Ecto neural progenitor cell (in vitro differentiated cells): ENCODE results near the gene CNOT8.
"Not testable (repeated sequence)": the region's sequence is repeated elsewhere in the genome, so short reads cannot be mapped to it uniquely, and the experiment has no call there.

Experiments
- DNase-seq: peaks from one replicate; pipeline ENCODE4 v3.0.0-alpha.2; 2018; ENCODE audit warnings: low spot score

The CNOT8 gene

DNA sequence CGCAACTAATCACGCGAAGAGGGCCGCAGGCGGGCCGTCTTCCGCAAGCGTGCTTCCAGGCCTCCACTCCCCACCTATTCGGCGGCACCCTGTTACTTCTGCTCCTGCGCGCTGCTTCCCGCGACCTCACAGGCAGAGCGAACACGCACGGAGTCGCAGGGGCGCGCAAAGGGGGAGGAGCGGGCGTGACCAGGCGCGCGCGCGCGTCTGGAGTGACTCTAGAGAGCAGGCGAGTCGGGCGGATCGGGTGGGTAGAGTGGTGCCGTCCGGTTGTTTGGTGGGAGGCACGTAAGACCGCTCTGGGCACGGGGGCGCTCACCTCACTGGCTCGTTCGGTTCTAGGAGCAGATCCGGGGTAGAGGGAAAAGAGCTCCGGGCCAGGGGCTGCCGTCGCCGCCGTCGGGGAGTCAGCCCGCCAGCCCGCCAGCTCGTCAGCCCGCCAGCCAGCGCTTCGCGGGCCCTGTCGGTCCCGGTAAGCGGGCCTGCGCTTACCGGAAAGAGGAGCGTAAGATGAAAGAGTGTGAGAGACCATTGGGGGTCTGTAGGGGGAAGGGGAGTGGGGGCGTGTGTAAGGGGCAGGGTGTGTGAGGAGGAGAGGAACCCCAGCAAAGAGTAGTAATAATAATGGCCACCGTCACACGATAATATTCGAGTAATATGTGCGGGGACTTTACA, at the start of gene CNOT8:
CNOT8 (plus strand) TSS at position 331 of the 675 bp plus-strand sequence. CDS start 4,652 bp downstream, outside the sequence.
- peak; percentile 99 for DNase-seq

GRCh38 chr5:154811239-154811638, 47.2 kb upstream of the CNOT8 start:
- DNase-seq, result no peak

- peak; percentile 55 for DNase-seq
Observed at GRCh38 chr5:154811653-154812465, 46.6 kb upstream of the CNOT8 start.

- DNase-seq, result no peak
Observed at GRCh38 chr5:154813158-154813557, 45.3 kb upstream of the CNOT8 start.

GRCh38 chr5:154813736-154814135, 44.7 kb upstream of the CNOT8 start:
- no peak for DNase-seq

GRCh38 chr5:154815025-154815424, 43.4 kb upstream of the CNOT8 start:
- DNase-seq, result no peak

- no peak for DNase-seq
Observed at GRCh38 chr5:154815684-154816247, 42.7 kb upstream of the CNOT8 start.

- DNase-seq, result no peak
Observed at GRCh38 chr5:154816891-154817492, 41.4 kb upstream of the CNOT8 start.

- DNase-seq, result no peak
Observed at GRCh38 chr5:154817815-154818214, 40.6 kb upstream of the CNOT8 start.

GRCh38 chr5:154818471-154819116, 39.8 kb upstream of the CNOT8 start:
- no peak for DNase-seq

DNA sequence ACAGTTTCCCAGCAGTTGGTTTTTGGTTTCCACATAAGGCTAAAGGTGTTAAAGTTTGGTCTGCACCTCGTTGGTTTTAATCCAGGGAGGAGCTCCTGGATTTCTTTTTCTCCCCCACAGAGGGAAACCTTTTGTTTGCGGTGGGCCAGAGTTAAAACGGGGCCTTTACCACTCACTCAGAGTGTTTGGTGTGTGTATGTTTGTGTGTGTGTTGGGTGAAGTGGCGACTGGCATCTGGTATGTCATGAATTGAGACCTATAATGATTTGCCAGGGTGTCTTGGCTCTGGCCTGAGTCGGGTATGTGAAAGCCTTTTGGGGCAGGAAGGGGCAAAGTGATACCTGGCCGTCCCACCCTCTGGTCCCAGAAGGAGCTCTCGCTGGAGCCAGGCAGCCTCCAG, 38.9 kb upstream of the CNOT8 start:
- no peak for DNase-seq

DNA sequence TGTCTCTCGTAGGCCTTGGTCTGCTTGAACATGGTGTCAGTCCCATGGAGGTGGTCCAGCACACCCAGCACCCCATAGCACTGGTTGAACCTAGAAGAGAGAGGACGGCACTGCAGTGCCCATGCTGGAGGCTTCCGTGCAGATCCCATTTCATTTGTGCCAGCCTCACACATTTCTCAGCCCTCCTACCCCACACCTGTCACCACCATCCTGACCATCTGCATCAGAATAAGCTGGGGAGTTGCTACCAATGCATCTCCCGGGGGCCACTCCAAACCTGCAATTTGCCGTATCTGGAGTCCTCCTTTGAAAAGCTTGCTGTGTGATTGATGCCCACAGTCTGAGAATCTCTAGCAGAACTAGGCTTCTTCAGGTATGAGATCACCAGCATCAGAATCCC, 38.0 kb upstream of the CNOT8 start:
- no peak for DNase-seq

DNA sequence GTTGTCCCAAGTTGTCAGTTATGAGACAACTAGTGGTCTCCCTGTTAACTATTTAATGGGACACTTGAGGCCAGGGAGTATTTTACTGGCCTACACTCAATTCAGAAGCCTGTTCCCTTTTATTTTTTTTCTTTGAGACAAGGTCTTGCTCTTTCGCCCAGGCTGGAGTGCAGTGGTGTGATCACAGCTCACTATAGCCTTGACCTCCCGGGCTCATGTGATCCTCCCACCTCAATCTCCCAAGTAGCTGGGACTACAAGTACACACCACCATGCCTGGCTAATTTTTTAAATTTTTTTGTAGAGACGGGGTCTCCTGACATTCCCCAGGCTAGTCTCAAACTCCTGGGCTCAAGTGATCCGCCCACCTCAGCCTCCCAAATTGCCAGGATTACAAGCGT, 35.5 kb upstream of the CNOT8 start:
- DNase-seq, result not testable (repeated sequence)

- no peak for DNase-seq
Observed at GRCh38 chr5:154823605-154824004, 34.8 kb upstream of the CNOT8 start.

DNA sequence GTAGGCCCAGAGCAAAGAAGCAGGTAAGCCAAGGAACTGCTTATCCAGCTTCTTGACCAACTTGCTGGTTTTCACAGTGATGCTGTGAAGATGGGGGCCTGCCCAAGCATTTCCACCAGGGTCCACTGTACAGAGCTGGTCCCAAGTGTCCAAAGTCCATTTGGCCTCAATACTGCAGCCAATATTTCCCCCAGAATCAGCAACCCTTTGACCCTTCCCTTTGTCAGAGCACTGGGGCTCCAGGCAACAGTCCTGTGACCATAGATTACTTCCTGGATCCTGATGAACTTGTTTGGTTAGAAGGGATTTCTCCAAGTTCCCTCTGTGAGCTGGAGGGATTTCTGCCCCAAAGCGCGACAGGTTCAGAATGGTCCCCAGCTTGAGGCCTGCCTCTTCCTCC, 34.4 kb upstream of the CNOT8 start:
- no peak for DNase-seq

DNA sequence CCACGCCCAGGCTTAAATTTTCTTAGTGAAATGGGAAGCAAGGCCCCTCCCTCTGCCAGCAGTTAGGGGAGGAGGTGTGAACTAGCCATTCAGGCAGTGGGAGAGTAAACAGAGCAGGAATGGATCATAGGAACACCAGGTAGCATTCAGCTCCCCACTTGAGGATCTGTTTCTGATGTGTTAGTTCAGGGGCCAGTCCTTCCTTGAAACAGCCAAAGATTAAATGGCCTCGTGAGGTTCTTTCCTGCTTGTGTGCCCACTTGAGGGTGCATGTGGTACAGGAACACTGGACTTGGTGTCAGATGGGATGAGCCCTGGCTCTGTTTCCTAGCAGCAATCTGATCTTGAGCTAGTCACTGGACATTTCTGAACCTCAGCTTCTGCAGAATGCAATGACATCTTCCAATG, 29.2 kb upstream of the CNOT8 start:
- no peak for DNase-seq

- DNase-seq, result no peak
Observed at GRCh38 chr5:154829589-154830218, 28.7 kb upstream of the CNOT8 start.

- no peak for DNase-seq
Observed at GRCh38 chr5:154830219-154830595, 28.2 kb upstream of the CNOT8 start.

DNA sequence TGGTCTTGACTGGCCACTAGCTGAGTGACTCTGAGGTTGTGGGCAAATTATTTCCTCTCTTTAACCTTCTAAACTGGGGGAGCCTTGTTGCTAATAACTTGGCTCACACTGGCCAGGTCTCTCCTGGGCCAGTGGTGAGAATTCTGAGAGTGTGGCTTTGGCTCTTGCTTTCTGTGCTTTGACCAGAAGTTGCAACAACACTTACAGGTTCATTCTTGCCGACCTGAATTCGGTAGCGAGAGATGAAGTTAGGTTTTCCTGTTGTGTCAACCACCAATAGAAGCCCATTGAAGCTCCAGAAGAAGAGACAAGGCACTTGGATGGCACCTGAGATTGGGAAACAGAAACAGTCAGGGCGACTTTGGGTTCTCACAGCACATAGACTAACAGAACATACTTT, 27.8 kb upstream of the CNOT8 start:
- DNase-seq, result no peak

DNA sequence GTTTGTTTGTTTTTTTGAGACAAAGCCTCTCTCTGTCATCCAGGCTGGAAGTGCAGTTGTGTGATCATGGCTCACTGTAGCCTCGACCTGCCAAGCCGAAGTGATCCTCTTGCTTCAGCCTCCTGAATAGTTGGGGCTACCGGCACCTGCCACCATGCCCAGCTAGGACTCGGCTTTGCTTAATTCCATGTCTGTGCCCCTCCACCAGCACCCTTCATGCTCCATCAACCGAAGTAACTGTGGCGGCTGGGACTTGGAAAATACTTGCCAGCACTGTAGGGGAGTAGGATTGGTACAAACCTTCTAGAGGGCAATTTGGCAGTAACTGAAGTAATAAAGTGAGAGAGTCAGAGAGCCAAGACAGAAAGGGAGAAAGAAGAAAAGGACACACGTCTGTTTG, 27.0 kb upstream of the CNOT8 start:
- DNase-seq, result no peak

DNA sequence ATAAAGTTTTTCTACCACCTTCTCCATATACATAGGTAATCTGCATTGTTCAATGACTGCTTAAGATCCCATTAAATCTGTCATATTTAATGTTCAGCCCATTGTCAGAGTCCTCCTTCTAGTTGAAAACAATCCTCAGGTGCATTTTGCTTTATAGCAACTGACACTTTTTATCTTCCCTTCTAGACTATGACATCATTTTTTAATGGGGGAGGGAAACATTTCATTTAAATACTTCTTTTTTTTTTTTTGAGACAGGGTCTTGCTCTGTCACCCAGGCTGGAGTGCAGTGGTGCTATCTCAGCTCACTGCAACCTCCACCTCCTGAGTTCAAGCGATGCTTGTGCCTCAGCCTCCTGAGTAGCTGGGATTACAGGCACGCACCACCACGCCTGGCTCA, 25.6 kb upstream of the CNOT8 start:
- not testable (repeated sequence) for DNase-seq

DNA sequence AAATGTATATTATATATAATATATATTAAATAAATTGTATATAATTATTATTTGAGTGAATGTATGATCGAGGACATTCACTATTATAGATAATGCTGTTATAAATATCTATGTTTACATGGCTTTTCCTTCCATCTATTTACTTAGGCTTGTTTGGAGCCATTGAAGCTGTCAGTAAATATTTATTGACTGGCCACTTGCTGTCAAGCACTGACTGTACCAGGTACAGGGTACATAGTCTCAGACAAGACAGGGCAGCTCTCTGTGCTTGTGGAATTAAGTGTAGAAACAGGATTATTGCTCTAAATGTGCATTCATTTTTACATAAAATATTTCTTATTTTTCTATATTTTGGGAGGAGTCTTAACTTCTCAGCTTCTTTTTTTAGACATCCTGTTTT, 24.4 kb upstream of the CNOT8 start:
- DNase-seq, result no peak
